Epidermal melanocyte (primary cell): ENCODE data around the gene AR.

Experiments
- DNase-seq: peaks from one replicate; pipeline ENCODE4 v3.0.0; 2011; ENCODE audit warnings: low spot score; ENCODE audit not compliant: insufficient read length

AR gene

GRCh38 chrX:67563469-67564448, 19.9 kb downstream of the AR start:
- no peak for DNase-seq

GRCh38 chrX:67564475-67564874, 20.7 kb downstream of the AR start:
- no peak for DNase-seq

GRCh38 chrX:67568769-67569168, 24.9 kb downstream of the AR start:
- no peak for DNase-seq

GRCh38 chrX:67570839-67571238, 27.0 kb downstream of the AR start:
- DNase-seq: no peak

GRCh38 chrX:67574696-67575095, 30.9 kb downstream of the AR start:
- DNase-seq: no peak

- no peak for DNase-seq
These were observed 38.6 kb downstream of the AR start for GRCh38 chrX:67582436-67582835.

GRCh38 chrX:67583171-67583570, 39.4 kb downstream of the AR start:
- no peak for DNase-seq

GRCh38 chrX:67585401-67585800, 41.6 kb downstream of the AR start:
- DNase-seq: no peak

- no peak for DNase-seq
These were observed 44.3 kb downstream of the AR start for GRCh38 chrX:67587946-67588624.

- no peak for DNase-seq
These were observed 53.3 kb downstream of the AR start for GRCh38 chrX:67596839-67597790.

- no peak for DNase-seq
These were observed 55.7 kb downstream of the AR start for GRCh38 chrX:67599532-67599931.

GRCh38 chrX:67601771-67602170, 58.0 kb downstream of the AR start:
- no peak for DNase-seq

- no peak for DNase-seq
These were observed 61.3 kb downstream of the AR start for GRCh38 chrX:67604979-67605703.

- no peak for DNase-seq
These were observed 63.6 kb downstream of the AR start for GRCh38 chrX:67607466-67607865.

- no peak for DNase-seq
These were observed 66.5 kb downstream of the AR start for GRCh38 chrX:67610282-67610681.

GRCh38 chrX:67612231-67612630, 68.4 kb downstream of the AR start:
- no peak for DNase-seq

- no peak for DNase-seq
These were observed 69.5 kb downstream of the AR start for GRCh38 chrX:67613366-67613765.

- no peak for DNase-seq
These were observed 70.2 kb downstream of the AR start for GRCh38 chrX:67613996-67614395.

- DNase-seq: no peak
These were observed 70.6 kb downstream of the AR start for GRCh38 chrX:67614423-67614822.

GRCh38 chrX:67619253-67619652, 75.4 kb downstream of the AR start:
- no peak for DNase-seq

GRCh38 chrX:67622053-67622585, 78.3 kb downstream of the AR start:
- DNase-seq: no peak
